GM21529 (cell line): ENCODE measurements around the gene LRRC8E.
"Not testable (repeated sequence)": the region's sequence is repeated elsewhere in the genome, so short reads cannot be mapped to it uniquely, and the experiment has no call there.

Experiments
- ATAC-seq: cut with Tn5 transposase; IDR thresholded peaks from one replicate; pipeline ENCODE4 v1.9.1; 2021; ENCODE audit not compliant: unreplicated experiment

Gene LRRC8E

GRCh38 chr19:7928741-7929701, 40.7 kb downstream of the LRRC8E start:
- ATAC-seq = no peak

- not testable (repeated sequence) for ATAC-seq
Observed at GRCh38 chr19:7930030-7930429, 41.7 kb downstream of the LRRC8E start.

DNA sequence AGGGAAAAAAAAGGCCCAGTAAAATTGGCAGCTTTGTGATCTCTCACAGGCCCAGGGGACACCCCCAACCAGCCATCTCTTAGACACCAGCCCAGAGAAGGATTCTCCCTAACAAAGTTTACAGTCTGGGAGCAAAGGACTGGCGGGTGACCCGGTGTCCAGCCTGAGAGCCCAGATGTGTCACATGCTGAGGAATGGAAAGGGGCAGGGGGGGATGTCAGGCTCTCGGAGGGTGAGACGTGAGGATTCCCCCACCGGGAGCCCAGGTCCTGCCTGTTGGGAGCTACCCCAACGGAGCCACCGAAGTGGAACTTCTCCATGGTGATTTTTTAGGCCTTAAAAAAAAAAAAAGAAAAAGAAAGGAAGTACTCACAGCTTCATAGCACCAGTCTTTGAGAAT, 42.5 kb downstream of the LRRC8E start:
- ATAC-seq = no peak

DNA sequence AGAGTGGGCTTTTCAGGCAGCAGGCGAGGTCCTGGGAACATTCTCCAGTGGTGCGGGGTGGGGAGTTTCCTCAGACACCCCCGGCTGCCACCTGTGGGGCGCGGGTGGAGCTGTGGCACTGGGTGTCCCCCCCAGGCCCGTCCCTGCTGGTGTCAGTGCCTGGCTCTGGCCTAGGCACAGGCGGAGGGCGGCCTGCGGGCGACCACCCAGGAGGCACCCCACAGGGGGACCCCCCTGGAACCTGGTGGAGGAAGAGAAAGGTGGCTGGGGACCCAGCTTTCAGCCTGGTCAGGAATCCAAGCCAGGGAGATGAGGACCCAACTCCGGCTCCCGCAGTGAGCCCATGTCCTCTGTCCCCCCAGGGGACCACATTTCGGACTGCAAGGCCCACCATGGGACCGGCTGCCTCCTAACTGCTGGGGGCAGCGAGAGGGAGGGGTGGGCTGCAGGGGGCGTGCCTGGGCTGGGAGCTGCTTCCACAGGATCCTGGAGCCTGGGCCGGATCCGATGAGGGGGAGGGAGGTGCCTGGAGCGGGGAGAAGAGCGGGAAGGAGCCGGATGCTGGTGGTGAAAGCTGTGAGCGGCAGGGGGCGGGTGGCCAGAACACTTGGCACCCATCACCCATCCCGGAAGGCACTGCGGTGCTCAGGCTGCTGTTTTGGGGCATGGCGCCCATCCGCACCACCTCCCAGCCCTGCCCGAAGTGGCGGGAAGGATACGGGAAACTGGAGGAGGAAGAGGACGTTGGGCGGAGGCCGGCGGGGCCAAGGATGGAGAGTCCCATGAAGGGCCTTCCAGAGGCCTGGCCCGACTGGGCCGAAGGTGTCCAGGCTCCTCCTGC, 43.1 kb downstream of the LRRC8E start:
- no peak for ATAC-seq

- no peak for ATAC-seq
Observed at GRCh38 chr19:7932276-7932929, 44.1 kb downstream of the LRRC8E start.

- ATAC-seq = no peak
Observed at GRCh38 chr19:7932930-7933300, 44.6 kb downstream of the LRRC8E start.

- no peak for ATAC-seq
Observed at GRCh38 chr19:7933411-7933810, 45.1 kb downstream of the LRRC8E start.

DNA sequence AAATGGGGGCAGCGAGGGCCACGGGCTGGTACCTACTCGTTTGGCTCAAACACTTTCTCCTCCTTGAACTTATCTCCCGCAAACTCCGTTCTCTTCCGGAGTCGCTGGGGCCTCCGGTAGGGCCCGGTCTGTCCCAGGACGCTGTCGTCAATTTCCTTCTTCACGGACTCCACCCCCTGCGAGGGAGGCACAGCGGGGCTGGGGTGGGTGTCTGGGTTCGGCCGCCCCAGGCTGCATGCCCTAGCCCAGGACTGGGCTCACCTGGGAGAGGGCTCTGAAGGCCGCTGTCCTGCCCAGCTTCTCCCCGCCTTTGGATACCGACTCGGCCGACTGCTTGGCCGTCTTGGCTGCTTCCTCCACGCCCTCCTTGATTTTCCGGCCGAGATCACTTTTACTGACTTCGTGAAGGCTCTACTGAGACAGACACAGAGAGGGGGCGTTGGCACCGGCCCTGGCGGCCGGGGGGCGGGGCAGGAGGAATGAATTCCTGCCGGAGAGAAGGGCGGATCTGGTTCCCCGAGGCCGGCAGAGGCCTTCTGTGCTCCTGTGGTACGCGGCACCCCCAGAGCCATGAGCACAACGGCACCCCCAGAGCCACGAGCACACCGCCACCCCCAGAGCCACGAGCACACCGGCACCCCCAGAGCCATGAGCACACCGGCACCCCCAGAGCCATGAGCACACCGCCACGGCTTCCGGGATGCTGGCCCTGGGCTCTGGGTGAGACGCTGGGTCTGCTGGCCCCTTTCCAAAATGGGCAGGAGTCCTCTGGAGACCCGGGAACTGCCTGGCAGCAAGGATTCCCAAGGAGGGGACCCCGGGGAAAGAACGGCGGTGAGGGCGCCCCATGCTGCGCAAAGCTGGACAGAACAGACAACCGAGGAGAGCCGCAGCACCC, 45.8 kb downstream of the LRRC8E start:
- ATAC-seq = no peak

- no peak for ATAC-seq
Observed at GRCh38 chr19:7934766-7935165, 46.5 kb downstream of the LRRC8E start.

DNA sequence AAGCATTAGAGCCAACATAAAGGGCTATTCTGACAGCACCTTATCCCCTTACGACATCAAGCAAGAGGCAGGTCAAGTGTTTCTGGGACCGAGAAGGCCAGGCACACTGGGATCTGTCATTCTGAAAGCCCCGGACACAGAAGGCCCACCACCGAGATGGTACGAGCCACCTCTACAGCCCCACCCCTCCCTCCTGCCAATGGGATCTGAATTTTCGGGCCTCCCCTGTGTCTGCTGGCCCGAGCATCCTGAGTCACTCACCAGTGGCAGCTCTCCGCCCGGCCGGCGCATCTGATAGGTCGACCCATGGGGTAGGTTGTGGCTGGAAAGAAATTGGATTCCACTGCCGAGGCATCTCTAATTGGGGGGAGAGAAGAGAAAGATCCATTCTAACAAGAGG, 52.5 kb downstream of the LRRC8E start:
- no peak for ATAC-seq

- ATAC-seq = no peak
Observed at GRCh38 chr19:7941895-7942596, 53.7 kb downstream of the LRRC8E start.

DNA sequence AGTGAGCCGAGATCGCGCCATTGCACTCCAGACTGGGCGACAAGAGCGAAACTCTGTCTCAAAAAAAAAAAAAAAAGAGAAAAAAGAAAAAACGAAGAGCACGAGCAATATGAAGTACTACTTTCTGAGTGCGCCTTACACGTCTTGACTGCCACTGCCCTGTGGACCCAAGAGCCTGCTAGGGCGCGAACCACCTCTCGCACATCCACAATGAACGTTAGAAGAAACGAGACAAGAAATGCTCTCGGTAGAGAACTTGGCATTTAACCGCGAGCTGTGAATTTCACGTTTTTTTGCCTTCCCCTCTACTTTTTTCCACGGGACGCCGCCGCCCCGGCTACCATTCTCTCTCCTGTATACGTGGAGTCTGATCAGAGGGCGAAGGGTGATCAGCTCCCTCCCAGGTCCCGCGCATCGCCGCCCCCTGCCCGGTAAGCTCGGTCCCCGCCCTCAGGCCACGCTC, 54.7 kb downstream of the LRRC8E start:
- ATAC-seq = peak; percentile 2

GRCh38 chr19:7943444-7944176, 55.3 kb downstream of the LRRC8E start, which contains the start of gene TIMM44:
TIMM44 (minus strand) TSS chr19:7943666; CDS start chr19:7943651, 15 bp downstream.
- ATAC-seq = peak; percentile 94

DNA sequence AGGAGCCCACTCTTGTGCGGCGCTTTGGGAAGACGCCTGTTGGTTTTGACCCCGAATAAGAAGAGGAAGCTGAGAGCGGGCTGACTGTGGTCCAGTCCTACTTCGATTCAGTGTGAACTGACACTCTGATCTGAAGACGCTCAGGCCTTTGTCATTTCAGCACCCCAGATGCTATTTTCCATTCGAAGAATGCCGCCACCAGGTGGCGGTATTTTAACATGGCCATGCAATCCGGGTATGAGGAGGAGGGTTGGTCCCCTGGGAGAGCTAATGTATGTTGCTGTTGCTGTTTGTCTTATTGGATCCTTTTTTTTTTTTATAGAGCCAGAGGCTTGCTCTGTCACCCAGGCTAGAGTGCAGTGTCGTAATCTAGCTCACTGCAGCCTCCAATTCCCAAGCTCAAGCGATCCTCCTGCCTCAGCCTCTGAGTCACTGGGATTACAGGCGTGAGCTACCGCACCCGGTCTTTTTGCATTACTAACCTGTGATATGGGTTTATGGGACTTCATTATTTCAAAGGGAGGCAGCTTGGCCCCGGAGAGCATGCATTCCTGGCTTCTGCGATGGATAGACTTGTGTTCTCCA, 56.0 kb downstream of the LRRC8E start:
- peak; percentile 32 for ATAC-seq

DNA sequence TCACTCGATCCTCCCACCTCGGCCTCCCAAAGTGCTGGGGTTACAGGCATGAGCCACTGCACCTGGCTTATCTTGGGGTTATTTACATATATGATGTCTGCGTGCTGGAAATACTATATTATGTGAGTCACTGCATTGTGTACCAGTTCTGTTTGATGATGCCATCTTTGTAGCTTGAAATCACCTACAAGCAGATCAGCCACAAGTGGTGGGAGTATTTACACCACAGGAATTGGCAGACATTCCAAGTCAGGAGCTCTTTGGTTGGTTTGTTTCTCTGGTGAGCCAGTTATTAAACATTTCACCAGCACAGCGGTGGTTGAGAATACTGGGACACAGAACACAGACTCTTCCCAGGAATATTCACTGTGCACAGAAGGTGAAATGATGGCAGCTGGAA, 59.6 kb downstream of the LRRC8E start:
- no peak for ATAC-seq
